HCT116 (cell line): ENCODE results near the gene DUSP28. TPM values are rescaled to one million over a fixed set of nuclear protein-coding genes. Genes with fewer than 3 reads are reported as not detected.

Experiments
- ATAC-seq: fragments of 200-7000 bp; cut with Tn5 transposase; 2 replicates; pipeline ENCODE4 v1.9.1; 2020; ENCODE audit warnings: mild to moderate bottlenecking, moderate library complexity
- BruUV-seq: library from RNA; stranded (reverse); fragments of 400-500 nt; replicated peaks from 2 replicates; lab custom pipeline; 2021; lab: Mats Ljungman, UMichigan
- CTCF ChIA-PET: fragments of 300-600 bp; sonication (Branson Sonifier 250); formaldehyde crosslinking; loops from one replicate; lab custom pipeline; 2021; ENCODE audit warnings: antibody characterized with exemption; lab: Charles Lee
- POLR2A ChIA-PET: fragments of 300-600, 350-600 bp; sonication (Branson Sonifier 250); formaldehyde crosslinking; loops from one replicate; lab custom pipeline; 2021; ENCODE audit warnings: antibody characterized with exemption; lab: Charles Lee
- RAD21 ChIA-PET, 2 experiments: fragments of 300-600 bp; sonication (Branson Sonifier 250); formaldehyde crosslinking; loops; one replicate each; lab custom pipeline; 2023; ENCODE audit warnings: low total read pairs in 2 of 2; ENCODE audit not compliant: uncharacterized antibody in 2 of 2, unreplicated experiment in 2 of 2, low non-redundant PET in 1 of 2; lab: Charles Lee
- DNase-seq: peaks from one replicate; pipeline ENCODE4 v3.0.0-alpha.2; 2010; ENCODE audit warnings: low read depth, low spot score
- H2AFZ ChIP-seq: fragments of 200-600 bp; shearing (Covaris generic), sonication (generic); 2 replicates; pipeline ENCODE4 v1.6.1; 2017; ENCODE audit warnings: low read depth, mixed run types, mixed read lengths, antibody characterized with exemption, low read length; ENCODE audit not compliant: poor library complexity, severe bottlenecking
- H3K27ac ChIP-seq: 2 replicates; pipeline ENCODE4 v1.5.1; 2012; ENCODE audit warnings: low read depth, low read length
- H3K27me3 ChIP-seq: fragments of 200-600 bp; sonication (generic); 2 replicates; pipeline ENCODE4 v1.6.1; 2016; ENCODE audit warnings: mixed run types, low read length, mixed read lengths; ENCODE audit not compliant: insufficient read depth
- H3K36me3 ChIP-seq, 2 experiments: fragments of 200-500 bp in 1 of 2; fragments of 200-600 bp in 1 of 2; sonication (Bioruptor generic) in 1 of 2; sonication (generic) in 1 of 2; 2 replicates each; pipeline versions ENCODE4 v1.5.1 to v1.6.1; 2014 to 2016; ENCODE audit warnings: low read length in 2 of 2, inconsistent platforms in 1 of 2, mixed read lengths in 1 of 2, mixed run types in 1 of 2; ENCODE audit not compliant: insufficient read depth in 2 of 2, control insufficient read depth in 1 of 2
- H3K4me1 ChIP-seq, 2 experiments: fragments of 200-600 bp in 1 of 2; sonication (generic) in 1 of 2; 2 replicates each; pipeline versions ENCODE4 v1.5.1 to v1.6.1; 2012 to 2017; ENCODE audit warnings: low read length in 2 of 2, inconsistent platforms in 1 of 2, mild to moderate bottlenecking in 1 of 2, mixed read lengths in 1 of 2, mixed run types in 1 of 2, moderate library complexity in 1 of 2; ENCODE audit not compliant: insufficient read depth in 2 of 2, control insufficient read depth in 1 of 2
- H3K4me2 ChIP-seq: fragments of 200-600 bp; sonication (generic); 2 replicates; pipeline ENCODE4 v1.6.1; 2017; ENCODE audit warnings: mixed run types, low read length, mixed read lengths
- H3K4me3 ChIP-seq, 2 experiments: fragments of 200-600 bp in 1 of 2; sonication (generic) in 1 of 2; replicated peaks in 1 of 2; 2 replicates each; pipeline ENCODE4 v1.5.1; 2011 to 2016; ENCODE audit warnings: low read length in 2 of 2, control low read depth in 1 of 2, low read depth in 1 of 2, mild to moderate bottlenecking in 1 of 2, mixed read lengths in 1 of 2, mixed run types in 1 of 2
- H3K79me2 ChIP-seq: fragments of 200-600 bp; sonication (generic); 2 replicates; pipeline ENCODE4 v1.6.1; 2017; ENCODE audit warnings: mild to moderate bottlenecking, mixed run types, low read length, moderate library complexity, mixed read lengths; ENCODE audit not compliant: insufficient read depth
- H3K9ac ChIP-seq: fragments of 200-600 bp; sonication (generic); 2 replicates; pipeline ENCODE4 v1.6.1; 2016; ENCODE audit warnings: low read length, mixed read lengths
- H3K9me2 ChIP-seq: fragments of 200-600 bp; sonication (generic), shearing (Covaris generic); 2 replicates; pipeline ENCODE4 v1.6.1; 2017; ENCODE audit warnings: mixed run types, mild to moderate bottlenecking, moderate library complexity; ENCODE audit not compliant: insufficient read depth
- H3K9me3 ChIP-seq, 2 experiments: fragments of 200-500 bp in 1 of 2; fragments of 200-600 bp in 1 of 2; sonication (Bioruptor generic) in 1 of 2; sonication (generic) in 1 of 2; 2 replicates each; pipeline ENCODE4 v1.6.1; 2014 to 2017; ENCODE audit warnings: low read length in 2 of 2, mixed read lengths in 2 of 2, inconsistent platforms in 1 of 2, low read depth in 1 of 2, mild to moderate bottlenecking in 1 of 2, mixed run types in 1 of 2, moderate library complexity in 1 of 2; ENCODE audit not compliant: control insufficient read depth in 1 of 2, insufficient read depth in 1 of 2
- H4K20me1 ChIP-seq: fragments of 200-600 bp; sonication (generic), shearing (Covaris generic); 2 replicates; pipeline ENCODE4 v1.6.1; 2017; ENCODE audit warnings: mixed run types, mild to moderate bottlenecking, moderate library complexity; ENCODE audit not compliant: insufficient read depth
- ATF3 ChIP-seq: IDR thresholded peaks from 2 replicates; pipeline ENCODE4 v1.6.1; 2012
- CBX3 ChIP-seq: IDR thresholded peaks from 2 replicates; pipeline ENCODE4 v1.6.1; 2012; ENCODE audit warnings: low read depth
- CEBPB ChIP-seq: IDR thresholded peaks from 2 replicates; pipeline ENCODE4 v1.6.1; 2012; ENCODE audit warnings: low read depth
- CTCF ChIP-seq, 3 experiments: fragments of 200-600 bp in 1 of 3; sonication (generic) in 1 of 3; IDR thresholded peaks in 2 of 3; conservative IDR thresholded peaks in 1 of 3; 2 replicates each; pipeline ENCODE4 v1.5.1; 2012 to 2017; ENCODE audit warnings: low read depth in 2 of 3, low read length in 2 of 3, antibody characterized with exemption in 1 of 3, borderline replicate concordance in 1 of 3, control low read depth in 1 of 3, mild to moderate bottlenecking in 1 of 3, mixed read lengths in 1 of 3, mixed run types in 1 of 3, moderate library complexity in 1 of 3; ENCODE audit not compliant: insufficient read depth in 1 of 3
- EGR1 ChIP-seq: IDR thresholded peaks from 2 replicates; pipeline ENCODE4 v1.6.1; 2012; ENCODE audit warnings: low read depth
- ELF1 ChIP-seq: IDR thresholded peaks from 2 replicates; pipeline ENCODE4 v1.6.1; 2012; ENCODE audit warnings: low read depth, borderline replicate concordance
- EZH2 ChIP-seq: fragments of 200-600 bp; sonication (generic); IDR thresholded peaks from 2 replicates; pipeline ENCODE4 v1.6.1; 2017; ENCODE audit warnings: antibody characterized with exemption, mixed run types
- EZH2phosphoT487 ChIP-seq: fragments of 200-600 bp; IDR thresholded peaks from 2 replicates; pipeline ENCODE4 v1.6.1; 2018; ENCODE audit warnings: antibody characterized with exemption, borderline replicate concordance
- FOSL1 ChIP-seq: IDR thresholded peaks from 2 replicates; pipeline ENCODE4 v1.6.1; 2012; ENCODE audit warnings: low read depth
- JUND ChIP-seq: IDR thresholded peaks from 2 replicates; pipeline ENCODE4 v1.6.1; 2012
- MAX ChIP-seq: IDR thresholded peaks from 2 replicates; pipeline ENCODE4 v1.6.1; 2012
- POLR2A ChIP-seq: IDR thresholded peaks from 2 replicates; pipeline ENCODE4 v1.7.0; 2011; ENCODE audit warnings: borderline replicate concordance; ENCODE audit not compliant: insufficient read depth, insufficient read length; ENCODE audit errors: extremely low read depth
- POLR2AphosphoS5 ChIP-seq: IDR thresholded peaks from 2 replicates; pipeline ENCODE4 v1.6.1; 2011; ENCODE audit warnings: mild to moderate bottlenecking, low read depth, low read length, moderate library complexity
- RAD21 ChIP-seq: IDR thresholded peaks from 2 replicates; pipeline ENCODE4 v1.6.1; 2012; ENCODE audit warnings: low read depth, mild to moderate bottlenecking
- REST ChIP-seq: IDR thresholded peaks from 2 replicates; pipeline ENCODE4 v1.6.1; 2012; ENCODE audit warnings: low read depth
- SP1 ChIP-seq: IDR thresholded peaks from 2 replicates; pipeline ENCODE4 v1.6.1; 2012; ENCODE audit warnings: low read depth
- SRF ChIP-seq: IDR thresholded peaks from 2 replicates; pipeline ENCODE4 v1.6.1; 2012; ENCODE audit warnings: low read depth
- TCF7L2 ChIP-seq: IDR thresholded peaks from 2 replicates; pipeline ENCODE4 v1.7.0; 2011; ENCODE audit warnings: borderline replicate concordance, inconsistent platforms; ENCODE audit not compliant: insufficient read depth, insufficient read length; ENCODE audit errors: extremely low read depth
- YY1 ChIP-seq: IDR thresholded peaks from 2 replicates; pipeline ENCODE4 v1.6.1; 2011; ENCODE audit warnings: low read length, low read depth, moderate library complexity, mild to moderate bottlenecking; ENCODE audit not compliant: insufficient replicate concordance; ENCODE audit errors: extremely low read depth
- ZFX ChIP-seq: fragments of 450-650 bp; IDR thresholded peaks from 2 replicates; pipeline ENCODE4 v1.6.1; 2017
- intact Hi-C: fragments of 100-400 bp; cut with micrococcal nuclease; formaldehyde crosslinking; loops from 2 replicates; pipeline ENCODE4 v1.10.0; 2022
- total RNA-seq: library from RNA; stranded (reverse); gene quantifications from one replicate; pipeline ENCODE4 v1.2.1, GENCODE V29; 2021; ENCODE audit not compliant: unreplicated experiment

The DUSP28 gene
- total RNA-seq, 1 experiment from 2014 or later = 5.6 TPM

GRCh38 chr2:240538031-240538780 lies 22.0 kb upstream of the DUSP28 start:
- ChIA-PET CTCF (no interaction called here), POLR2A (no interaction called here), RAD21 (no interaction called here)
- no peak overlapping the region for H3K9ac ChIP-seq
- intact Hi-C loops = no loop called here
- DNase-seq (no peak), ATAC-seq (no peak)
- H3K4me1 ChIP-seq = no peaks in the 10 kb centered on the region
- peaks cover 2 to 20% of the 10 kb centered on the region in 2 experiments; a peak in 2 of 4 replicates for H3K36me3 ChIP-seq
- no peak overlapping the region for H3K4me2 ChIP-seq
- H3K4me3 ChIP-seq = no peak overlapping the region
- no peaks in the 10 kb centered on the region for H3K27me3 ChIP-seq
- H3K9me2 ChIP-seq = no peaks in the 10 kb centered on the region
- no peaks in the 10 kb centered on the region for H4K20me1 ChIP-seq
- H2AFZ ChIP-seq = no peak overlapping the region
- TF ChIP-seq ELF1 (no peak), EZH2 (no peak), POLR2A (no peak), JUND (no peak), RAD21 (no peak), YY1 (no peak), FOSL1 (no peak), REST (no peak), EZH2phosphoT487 (no peak), ZFX (no peak), MAX (no peak), SP1 (no peak), TCF7L2 (no peak), POLR2AphosphoS5 (no peak), CBX3 (no peak), SRF (no peak), ATF3 (no peak), CTCF (IDR thresholded peaks at IDR 0.05 in 2 of 3, conservative IDR thresholded peaks at IDR 0.05 in 1 of 3; ENCODE audit: borderline replicate concordance in 1 of 3, insufficient read depth in 1 of 3, low read depth in 2 of 3, low read length in 2 of 3) (no peak), EGR1 (no peak), CEBPB (no peak)
- peaks cover 5% of the 10 kb centered on the region for H3K79me2 ChIP-seq
- BruUV-seq = no TSS peak
- H3K9me3 ChIP-seq = peaks cover 6 to 12% of the 10 kb centered on the region in 2 experiments; a peak in 2 of 4 replicates
- no peak overlapping the region for H3K27ac ChIP-seq
